ENCODE data around the gene TMEM164.

Gene TMEM164

DNA sequence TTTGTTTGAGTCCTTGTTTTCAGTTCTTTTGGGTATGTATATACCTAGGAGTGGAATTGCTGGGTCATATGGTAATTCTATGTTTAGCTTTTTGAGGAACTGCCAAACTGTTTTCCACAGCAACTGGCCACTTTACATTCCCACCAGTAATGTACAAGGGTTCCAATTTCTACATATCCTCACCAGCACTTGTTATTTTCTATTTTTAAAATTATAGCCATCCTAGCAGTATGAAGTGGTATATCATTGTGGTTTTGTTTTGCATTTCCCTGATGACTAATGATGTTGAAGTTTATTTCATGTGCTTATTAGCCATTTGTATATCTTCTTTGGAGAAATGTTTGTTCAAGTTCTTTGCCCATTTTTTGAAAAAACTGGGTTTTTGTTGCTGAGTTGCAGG is 39.6 kb downstream of the TMEM164 start:
- no peak for DNase-seq

- DNase-seq = no peak
Observed at GRCh38 chrX:110043506-110043905, 40.6 kb downstream of the TMEM164 start.

GRCh38 chrX:110044346-110045249 is 41.7 kb downstream of the TMEM164 start:
- DNase-seq = no peak

- no peak for DNase-seq
Observed at GRCh38 chrX:110045421-110045820, 42.5 kb downstream of the TMEM164 start.

- no peak for DNase-seq
Observed at GRCh38 chrX:110046001-110046400, 43.1 kb downstream of the TMEM164 start.

GRCh38 chrX:110046971-110047370 is 44.1 kb downstream of the TMEM164 start:
- DNase-seq = no peak

DNA sequence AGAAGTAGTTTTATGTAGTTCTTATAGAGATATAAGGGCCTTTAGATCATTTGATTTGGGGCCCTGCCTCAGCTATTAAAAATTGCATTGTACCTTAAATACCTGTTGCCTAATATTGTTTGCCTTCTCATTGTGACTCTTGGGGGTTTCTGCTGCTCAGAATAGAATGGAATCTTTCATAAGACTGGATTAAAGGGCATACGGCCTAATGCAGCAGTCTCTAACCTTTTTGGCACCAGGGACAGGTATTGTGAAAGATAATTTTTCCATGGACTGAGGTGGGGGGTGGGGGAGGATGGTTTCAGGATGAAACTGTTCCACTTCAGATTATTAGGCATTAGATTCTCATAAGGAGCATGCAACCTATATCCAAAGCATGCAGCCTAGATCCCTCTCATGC is 46.2 kb downstream of the TMEM164 start:
- DNase-seq = no peak

DNA sequence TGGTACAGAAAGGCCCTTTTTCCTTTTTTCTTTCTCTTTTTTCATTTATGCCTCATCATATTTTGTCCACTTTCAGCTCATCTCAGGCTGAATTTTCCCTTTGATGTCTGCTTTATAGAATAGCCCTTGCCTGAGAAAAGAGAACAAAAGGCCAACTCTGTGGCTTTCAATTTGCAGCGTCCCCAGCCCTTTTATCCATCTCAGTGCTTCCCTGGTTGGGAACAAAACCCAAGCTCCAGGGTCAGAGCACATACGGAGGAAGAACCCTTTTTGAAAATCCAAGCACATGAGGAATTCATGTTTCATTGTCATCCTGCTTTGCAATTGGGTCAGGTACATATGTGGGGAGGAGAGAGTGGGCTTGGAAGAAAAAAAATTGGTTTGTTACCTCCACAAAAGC is 47.5 kb downstream of the TMEM164 start:
- DNase-seq = no peak

GRCh38 chrX:110050901-110051300 is 48.0 kb downstream of the TMEM164 start:
- DNase-seq = no peak

DNA sequence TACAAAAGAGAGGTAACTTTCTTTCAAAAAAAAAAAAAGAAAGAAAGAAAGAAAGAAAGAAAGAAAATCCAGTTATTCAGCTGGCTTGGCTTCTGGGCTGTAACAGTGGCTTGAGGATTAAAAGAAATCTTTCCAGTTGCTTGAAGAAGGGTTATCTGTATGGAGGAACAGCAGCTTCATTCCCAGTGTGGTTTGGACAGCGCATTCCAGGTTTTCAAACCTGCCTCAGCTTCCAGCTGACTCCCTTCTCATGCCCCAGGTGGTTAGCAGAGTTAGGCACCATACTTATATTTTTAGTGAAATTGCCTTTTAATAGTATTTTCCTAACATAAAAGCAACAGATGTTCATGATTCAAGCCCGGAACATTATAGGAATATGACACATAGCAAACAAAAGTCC is 48.6 kb downstream of the TMEM164 start:
- no peak for DNase-seq

GRCh38 chrX:110052303-110052702 is 49.4 kb downstream of the TMEM164 start:
- no peak for DNase-seq

DNA sequence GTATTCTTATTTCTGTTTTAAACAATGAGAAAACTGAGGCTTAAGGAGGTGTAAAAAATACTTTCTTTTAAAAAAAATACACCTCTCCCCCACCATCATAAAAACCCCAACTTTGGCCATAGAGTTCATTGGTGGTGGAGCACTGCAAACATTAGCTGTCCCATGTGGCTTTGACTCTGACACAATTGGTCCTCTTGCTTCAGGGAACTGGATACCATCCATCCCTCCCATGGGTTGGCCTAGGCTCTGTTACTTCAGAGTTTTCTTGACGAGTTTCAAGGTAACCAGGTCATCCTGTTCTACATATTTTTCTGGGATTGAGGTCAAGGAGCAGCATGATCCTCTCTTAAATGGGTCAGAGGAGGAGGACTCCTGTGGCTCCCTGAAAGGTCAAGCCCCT is 50.5 kb downstream of the TMEM164 start:
- DNase-seq = no peak

GRCh38 chrX:110055616-110056015 is 52.7 kb downstream of the TMEM164 start:
- DNase-seq = no peak

GRCh38 chrX:110056419-110056818 is 53.5 kb downstream of the TMEM164 start:
- no peak for DNase-seq

DNA sequence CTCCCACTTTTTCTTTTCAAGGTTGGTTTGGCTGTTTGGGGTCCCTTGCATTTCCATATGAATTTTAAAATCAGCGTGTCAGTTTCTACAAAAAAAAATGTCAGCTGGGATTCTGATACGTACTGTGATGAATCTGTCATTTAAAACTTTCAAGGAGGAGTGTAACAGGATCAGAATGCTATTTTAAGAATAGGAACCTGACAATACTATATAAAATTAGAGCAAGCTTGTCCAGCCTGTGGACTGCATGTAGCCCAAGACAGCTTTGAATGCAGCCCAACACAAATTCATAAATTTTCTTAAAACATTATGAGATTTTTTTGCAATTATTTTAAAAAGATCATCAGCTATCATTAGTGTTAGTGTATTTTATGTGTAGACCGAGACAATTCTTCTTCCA is 56.5 kb downstream of the TMEM164 start:
- no peak for DNase-seq

DNA sequence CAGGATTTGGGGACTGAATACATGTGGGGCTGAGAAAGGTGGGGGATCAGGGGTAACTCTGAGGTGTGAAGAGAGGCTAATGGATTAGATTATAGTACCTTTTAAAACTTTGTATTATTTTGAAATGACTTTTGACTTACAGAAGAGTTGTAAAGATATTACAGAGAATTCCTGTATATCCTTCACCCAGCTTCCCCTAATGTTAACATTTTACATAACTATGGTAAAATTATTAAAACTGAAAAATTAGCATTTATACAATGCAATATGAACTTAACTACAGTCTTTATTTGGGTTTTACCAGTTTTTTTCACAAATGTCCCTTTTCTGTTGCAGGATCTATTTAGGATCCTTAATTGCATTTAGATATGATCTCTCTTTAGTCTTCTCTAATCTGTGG is 57.4 kb downstream of the TMEM164 start:
- DNase-seq = no peak

GRCh38 chrX:110060846-110061537 is 58.1 kb downstream of the TMEM164 start:
- DNase-seq = no peak

GRCh38 chrX:110062919-110063318 is 60.0 kb downstream of the TMEM164 start:
- no peak for DNase-seq

DNA sequence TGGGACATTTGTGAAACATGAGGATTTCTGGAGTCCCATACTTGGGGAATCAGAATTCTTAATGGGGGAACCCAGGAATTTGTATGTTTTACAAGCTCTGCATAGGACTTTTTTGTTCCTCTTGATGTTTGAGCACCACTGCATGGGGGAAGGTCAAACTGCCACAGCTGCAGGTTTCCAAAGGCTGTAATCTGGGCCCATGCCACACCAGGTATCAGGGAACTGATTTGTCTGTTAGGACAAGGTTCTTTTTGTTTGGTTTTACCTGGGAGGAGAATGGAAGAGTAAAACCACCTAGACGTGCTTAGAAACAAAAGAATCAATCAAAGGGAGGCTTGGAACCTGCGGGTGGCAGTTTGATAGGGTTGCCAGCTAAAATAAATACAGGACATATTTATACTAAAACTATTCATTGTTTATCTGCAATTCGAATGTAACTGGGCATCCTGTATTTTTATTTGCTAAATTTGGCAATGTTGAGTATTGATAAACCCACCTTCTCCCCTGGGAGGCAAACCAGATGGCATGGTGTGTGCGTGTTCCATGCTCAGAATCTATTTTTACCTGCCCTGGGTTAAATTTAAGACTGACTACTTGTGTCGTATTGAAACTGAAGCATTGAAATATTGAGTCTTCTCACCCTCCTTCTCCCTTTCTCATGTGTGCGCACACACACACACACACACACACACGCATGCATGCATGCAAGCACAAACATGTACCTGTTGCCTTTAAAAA is 63.7 kb downstream of the TMEM164 start:
- no peak for DNase-seq

GRCh38 chrX:110070970-110071369 is 68.1 kb downstream of the TMEM164 start:
- no peak for DNase-seq

GRCh38 chrX:110081320-110081719 is 78.4 kb downstream of the TMEM164 start:
- no peak for DNase-seq

- DNase-seq = no peak
Observed at GRCh38 chrX:110081740-110082139, 78.8 kb downstream of the TMEM164 start.

- DNase-seq = no peak
Observed at GRCh38 chrX:110082161-110082560, 79.2 kb downstream of the TMEM164 start.
